Ureter (tissue), 1 donor: ENCODE measurements around the gene SLC13A5. TPM values are rescaled to one million over a fixed set of nuclear protein-coding genes. Genes with fewer than 3 reads are reported as not detected.

Experiments used
- DNase-seq: peaks from one replicate; pipeline ENCODE4 v3.0.0-alpha.2; 2020; ENCODE audit warnings: low spot score
- total RNA-seq: library from RNA; stranded (reverse); gene quantifications from one replicate; pipeline ENCODE4 v1.2.4, GENCODE V29; 2023
- donor health status: DM: yes; HTN: yes; CAD: no.

SLC13A5 gene
- total RNA-seq, 1 donor from 2014 or later: not detected

GRCh38 chr17:6638046-6638908 lies 74.9 kb downstream of the SLC13A5 start:
- no peak for DNase-seq

- DNase-seq: no peak
Measured at GRCh38 chr17:6637458-6637840, 75.7 kb downstream of the SLC13A5 start.

- DNase-seq: no peak
Measured at GRCh38 chr17:6636616-6637457, 76.3 kb downstream of the SLC13A5 start.

GRCh38 chr17:6636105-6636504 lies 77.1 kb downstream of the SLC13A5 start:
- no peak for DNase-seq

Other genes starting within 250 kb of the SLC13A5 start
- gene PITPNM3, start 156.8 kb downstream of the SLC13A5 start, total RNA-seq: 5.8 TPM
- 42.1 TPM for gene KIAA0753, start 72.7 kb downstream of the SLC13A5 start, total RNA-seq
- gene TXNDC17, start 72.3 kb downstream of the SLC13A5 start, total RNA-seq: 89.4 TPM
- gene MED31, start 61.8 kb downstream of the SLC13A5 start, total RNA-seq: 23.9 TPM
- gene C17orf100, start 61.6 kb downstream of the SLC13A5 start, total RNA-seq: 1.8 TPM
- 55.0 TPM for gene XAF1, start 42.7 kb upstream of the SLC13A5 start, total RNA-seq
- gene FBXO39, start 62.8 kb upstream of the SLC13A5 start, total RNA-seq: 0.23 TPM
- not detected for gene TEKT1, start 118.4 kb upstream of the SLC13A5 start, total RNA-seq